ENCODE results near the gene EMC8.
A peak's percentile ranks its signal among the peaks of the same experiment; 100 is the strongest.
"Not testable (repeated sequence)": the region's sequence is repeated elsewhere in the genome, so short reads cannot be mapped to it uniquely, and the experiment has no call there.

EMC8 gene

GRCh38 chr16:85799497-85800320 lies at the start of gene EMC8, which contains the start of gene COX4I1:
Gene EMC8, minus strand, starts transcription at chr16:85799544. Its CDS starts 249 bp downstream, at chr16:85799295.
Gene COX4I1, plus strand, starts transcription at chr16:85799695. Its CDS starts 1,511 bp downstream, at chr16:85801206.
- DNase-seq: peak; percentile 90

- DNase-seq: no peak
These were observed 49.6 kb upstream of the EMC8 start for GRCh38 chr16:85848986-85849385.

DNA sequence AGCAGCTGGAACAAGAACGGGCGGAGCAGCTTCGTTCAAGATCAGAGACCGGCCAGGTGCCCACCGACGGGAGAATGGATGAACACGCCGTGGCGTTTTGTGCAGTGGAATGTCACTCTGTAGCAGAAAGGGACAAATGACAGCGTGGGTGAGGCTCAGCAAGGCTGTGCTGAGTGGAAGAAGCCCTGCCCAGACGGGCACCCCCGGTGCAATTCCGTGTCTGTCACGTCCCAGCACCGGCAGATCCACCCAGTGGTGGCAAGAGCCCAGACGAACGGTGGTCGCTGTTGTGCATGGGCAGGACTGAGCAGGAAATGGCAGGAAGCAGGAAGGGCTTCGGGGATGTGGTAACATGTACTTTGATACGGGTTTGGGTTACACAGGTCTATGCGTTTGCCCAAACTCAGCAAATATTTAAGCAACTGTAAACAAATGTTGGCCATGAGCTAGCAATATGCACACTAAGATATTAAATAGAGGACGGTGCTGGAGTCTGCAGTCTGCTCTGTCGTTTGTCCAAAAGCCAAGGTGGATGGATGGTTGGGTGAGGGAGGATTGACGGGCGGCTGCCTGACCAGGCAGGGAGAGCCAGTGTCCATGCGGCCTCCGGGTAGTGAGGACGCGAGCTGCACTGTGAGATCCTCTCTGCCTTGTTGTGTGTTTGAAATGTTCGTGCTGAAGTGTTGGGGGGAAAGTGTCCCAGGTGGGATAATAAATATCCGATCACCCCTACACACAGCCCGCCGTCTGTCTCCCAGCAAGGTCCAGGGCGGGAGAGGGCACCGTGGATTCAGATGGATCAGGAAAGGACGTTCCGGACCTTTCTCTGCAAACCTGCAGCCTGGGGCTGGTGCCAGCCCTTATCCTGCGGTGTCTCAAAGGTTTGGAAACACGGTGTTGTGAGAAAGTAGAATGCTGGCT lies 48.6 kb upstream of the EMC8 start:
- no peak for DNase-seq

DNA sequence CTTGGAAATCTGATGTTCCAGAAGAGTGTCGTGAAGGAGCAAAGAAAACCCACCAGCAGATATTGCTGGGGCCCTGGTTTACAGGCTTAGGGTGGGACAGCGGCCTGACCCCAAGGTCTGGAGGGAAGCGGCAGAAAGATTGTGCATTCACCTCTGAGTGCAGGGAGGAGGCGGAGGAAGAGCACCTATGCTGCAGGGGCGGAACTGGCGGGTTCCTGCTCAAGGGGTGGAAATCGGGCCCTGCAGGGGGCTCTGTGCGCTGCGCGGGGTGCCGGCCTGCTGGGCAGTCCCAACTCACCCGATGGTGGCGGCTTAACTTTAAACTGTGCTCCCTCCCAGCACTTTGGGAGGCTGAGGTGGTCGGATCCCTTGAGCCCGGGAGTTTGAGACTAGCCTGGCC lies 47.7 kb upstream of the EMC8 start:
- DNase-seq: no peak

- no peak for DNase-seq
These were observed 47.1 kb upstream of the EMC8 start for GRCh38 chr16:85846461-85846860.

GRCh38 chr16:85845266-85845665 lies 45.9 kb upstream of the EMC8 start:
- DNase-seq: no peak

DNA sequence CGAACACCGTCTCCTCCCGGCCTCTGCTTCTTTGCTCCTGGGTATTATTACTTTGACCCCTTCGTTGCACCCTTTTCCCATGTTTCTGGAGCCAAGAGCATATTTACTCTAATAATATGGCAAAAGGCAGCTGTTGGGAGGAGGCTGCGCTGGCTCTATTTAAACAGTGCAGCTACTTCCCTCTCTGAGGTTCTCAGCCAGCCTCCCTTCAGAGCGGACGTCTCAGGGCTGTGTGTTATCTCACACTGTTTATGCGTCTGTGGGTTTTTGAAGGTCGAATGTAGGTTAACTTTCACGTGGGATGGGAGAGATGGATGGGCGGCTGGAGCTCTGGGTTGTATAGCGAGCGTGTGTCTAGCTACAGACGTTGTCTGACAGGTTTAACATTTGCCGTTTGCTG lies 45.4 kb upstream of the EMC8 start:
- no peak for DNase-seq

- DNase-seq: no peak
These were observed 44.8 kb upstream of the EMC8 start for GRCh38 chr16:85844169-85844481.

DNA sequence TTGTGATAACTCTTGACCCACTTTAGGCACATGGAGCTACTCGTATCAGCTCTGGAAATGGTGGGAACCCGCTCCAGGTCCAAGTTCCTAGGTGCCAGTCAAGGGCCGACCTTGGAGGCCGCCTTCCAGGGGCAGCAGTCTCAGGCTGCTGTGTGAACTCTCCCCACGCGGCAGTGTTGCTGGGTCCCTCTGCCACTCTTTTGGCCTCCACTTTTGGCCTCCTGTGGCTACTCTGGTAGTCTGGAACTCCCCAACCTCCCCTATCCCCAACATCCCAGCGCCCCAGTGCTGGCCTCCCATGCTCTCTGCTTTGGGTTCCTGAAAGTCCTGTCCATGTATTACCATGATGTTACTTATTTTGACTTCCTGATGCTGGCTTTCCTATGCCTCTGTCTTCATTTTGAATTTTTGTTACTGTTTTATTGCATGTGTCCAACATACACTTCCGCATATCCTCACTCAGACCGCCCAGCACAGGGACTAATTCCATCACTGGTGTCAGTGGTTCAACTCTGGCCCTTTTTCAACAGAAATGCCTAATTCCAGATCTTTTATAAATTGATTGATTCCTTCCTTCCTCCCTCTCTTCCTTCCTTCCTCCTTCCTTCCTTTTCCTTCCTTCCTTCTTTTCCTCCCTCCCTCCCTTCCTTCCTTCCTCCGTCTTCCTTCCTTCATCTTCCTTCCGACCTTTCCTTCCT lies 44.3 kb upstream of the EMC8 start:
- no peak for DNase-seq

GRCh38 chr16:85842848-85843247 lies 43.5 kb upstream of the EMC8 start:
- DNase-seq: no peak

DNA sequence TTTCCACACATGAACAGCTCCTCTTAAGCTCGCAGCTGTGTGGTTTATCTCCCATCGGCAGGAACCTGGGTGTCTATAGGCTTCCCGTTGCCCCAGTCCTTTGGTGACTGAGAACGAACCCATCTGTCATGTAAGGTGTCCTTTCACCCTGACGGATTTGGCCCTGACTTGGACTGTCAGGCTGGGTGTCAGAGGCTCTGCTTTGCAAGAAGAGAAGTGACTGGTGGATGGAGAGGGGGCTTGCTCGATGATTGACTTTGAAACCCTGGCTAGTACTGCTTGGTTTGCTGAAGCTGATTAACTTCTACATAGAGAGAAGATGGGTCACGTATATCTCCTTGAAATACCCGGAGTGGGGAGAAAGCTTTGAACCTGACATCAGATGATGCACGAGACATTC lies 43.1 kb upstream of the EMC8 start:
- DNase-seq: no peak

- DNase-seq: no peak
These were observed 41.5 kb upstream of the EMC8 start for GRCh38 chr16:85840801-85841200.

DNA sequence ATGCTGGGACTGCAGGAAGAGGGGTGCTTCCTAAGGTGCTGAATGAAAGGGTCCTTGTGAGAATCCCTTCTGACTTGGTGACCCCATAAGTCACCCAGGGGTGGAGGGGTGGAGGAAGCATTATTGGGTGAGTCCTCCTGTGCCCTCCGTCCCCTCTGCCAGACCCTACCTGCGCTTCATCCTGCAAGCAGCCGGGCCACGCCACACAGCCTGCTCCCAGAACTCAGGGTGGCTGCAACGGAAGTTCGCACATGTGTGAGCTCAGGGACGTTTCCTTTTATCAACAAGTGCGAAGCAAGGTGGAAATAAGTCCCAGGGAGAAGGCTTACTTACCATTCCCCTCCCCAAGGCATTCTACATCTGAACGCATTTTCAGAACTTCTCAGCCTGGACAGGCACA lies 41.1 kb upstream of the EMC8 start:
- DNase-seq: no peak

DNA sequence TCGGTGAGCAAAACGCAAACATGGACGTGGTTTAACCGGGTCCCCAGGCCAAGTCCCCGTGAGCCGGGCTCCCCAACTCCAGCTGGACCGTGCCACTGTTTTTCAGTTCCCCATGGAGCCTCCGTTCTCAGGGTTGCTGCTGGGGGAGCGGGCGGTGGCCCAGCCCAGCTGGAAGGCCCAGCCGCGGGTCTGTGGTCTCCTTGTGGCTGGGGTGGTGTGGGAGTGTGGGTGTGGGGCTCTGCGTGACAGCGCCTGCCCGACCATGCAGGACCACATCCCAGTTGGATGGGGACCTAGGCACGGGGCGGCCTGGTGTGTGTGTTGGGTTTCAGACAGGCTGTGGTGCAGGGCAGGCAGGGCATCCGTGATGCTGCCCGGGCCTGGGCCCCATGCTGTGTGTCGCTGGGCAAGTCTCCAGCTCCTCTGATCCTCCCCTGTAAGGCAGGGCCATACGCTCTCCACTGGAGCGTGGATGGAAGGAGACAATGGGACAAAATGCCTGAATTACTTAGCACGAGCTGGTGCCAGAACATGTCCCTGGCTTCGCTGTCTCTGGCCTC lies 40.4 kb upstream of the EMC8 start:
- no peak for DNase-seq

GRCh38 chr16:85838876-85839585 lies 39.7 kb upstream of the EMC8 start:
- DNase-seq: no peak

GRCh38 chr16:85838381-85838780 lies 39.0 kb upstream of the EMC8 start:
- no peak for DNase-seq

DNA sequence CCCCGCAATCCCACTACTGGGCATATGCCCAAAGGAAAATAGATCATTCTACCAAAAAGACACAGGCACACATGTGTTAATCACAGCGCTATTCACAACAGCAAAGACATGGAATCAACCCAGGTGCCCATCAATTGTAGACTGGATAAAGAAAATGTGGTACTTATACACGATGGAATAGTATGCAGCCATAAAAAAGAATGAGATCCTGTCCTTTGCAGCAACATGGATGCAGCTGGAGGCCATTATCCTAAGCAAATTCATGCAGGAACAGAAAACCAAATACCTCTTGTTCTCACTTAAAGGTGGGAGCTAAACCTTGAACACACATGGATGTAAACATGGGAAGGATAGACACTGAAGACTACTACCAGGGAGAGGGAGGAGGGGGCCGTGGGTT lies 38.3 kb upstream of the EMC8 start:
- DNase-seq: not testable (repeated sequence)

DNA sequence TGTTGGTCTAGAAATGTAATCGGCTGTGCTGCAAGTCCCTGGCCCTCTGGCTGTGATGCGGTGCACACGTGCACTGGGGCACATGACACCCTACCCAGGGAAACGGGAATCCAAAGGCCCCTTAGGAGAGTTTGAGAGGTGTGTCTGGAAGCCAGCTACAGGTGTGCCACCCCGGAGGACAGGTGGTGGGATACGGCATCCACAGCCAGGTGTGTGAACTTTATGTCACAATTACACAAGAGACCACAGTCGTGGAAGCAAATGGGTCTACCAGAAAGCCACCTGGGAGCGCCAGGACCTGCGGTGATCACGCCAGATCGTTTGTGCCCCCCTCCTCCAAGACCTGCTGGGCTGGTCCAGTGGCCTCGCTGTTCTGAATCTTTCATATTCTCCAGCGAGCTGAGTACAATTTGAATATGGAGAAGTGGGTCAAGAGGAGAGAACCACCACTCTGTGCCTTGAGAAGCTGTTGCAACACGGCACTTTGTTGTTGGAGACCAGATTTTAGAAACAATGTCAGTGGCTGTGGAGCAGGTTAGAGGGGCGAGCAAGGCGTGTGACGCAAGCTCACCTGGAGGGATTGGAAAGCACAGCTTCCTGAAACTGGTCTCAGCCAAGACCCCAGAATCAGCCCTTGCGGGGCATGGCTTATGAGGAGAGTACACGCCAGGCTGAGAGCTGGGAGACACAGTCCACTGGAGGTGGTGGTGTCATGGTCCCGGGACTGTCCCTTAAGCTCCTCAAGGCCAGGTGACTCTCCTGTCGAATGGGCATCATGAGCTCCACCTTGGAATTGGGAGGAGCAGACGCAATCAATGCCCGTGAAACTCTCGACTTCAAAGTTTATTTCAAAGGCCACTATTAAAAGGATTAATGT lies 37.6 kb upstream of the EMC8 start:
- DNase-seq: no peak

GRCh38 chr16:85835956-85836705 lies 36.8 kb upstream of the EMC8 start:
- DNase-seq: no peak

DNA sequence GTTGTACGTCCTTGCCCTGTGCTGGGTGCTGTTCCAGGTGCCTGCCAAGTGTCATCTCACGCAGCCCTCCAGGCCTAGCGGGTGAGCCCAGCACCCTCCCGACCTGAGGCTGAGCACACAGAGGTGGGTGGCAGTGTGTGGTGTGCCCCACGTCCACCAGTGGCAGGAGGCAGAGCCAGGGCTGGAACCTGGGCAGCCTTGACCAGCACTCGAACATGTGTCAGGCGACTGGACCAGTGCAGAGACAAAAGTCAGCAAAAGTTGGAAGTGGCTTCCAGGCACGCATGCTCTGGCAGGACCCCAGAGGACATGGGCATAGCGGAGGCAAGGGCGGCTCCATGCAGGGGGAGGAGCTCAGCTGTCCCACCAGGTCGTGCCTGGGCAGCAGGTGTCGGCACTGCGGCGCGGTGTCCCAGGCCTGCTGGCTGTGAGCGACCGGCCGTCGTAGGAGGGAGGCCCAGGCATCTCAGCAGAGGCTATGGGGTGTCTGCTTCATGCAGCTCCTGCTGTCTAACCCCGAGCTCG lies 35.9 kb upstream of the EMC8 start:
- no peak for DNase-seq

All from NCI-H1092 (cell line).